ENCODE measurements around the gene MMD.

DNA sequence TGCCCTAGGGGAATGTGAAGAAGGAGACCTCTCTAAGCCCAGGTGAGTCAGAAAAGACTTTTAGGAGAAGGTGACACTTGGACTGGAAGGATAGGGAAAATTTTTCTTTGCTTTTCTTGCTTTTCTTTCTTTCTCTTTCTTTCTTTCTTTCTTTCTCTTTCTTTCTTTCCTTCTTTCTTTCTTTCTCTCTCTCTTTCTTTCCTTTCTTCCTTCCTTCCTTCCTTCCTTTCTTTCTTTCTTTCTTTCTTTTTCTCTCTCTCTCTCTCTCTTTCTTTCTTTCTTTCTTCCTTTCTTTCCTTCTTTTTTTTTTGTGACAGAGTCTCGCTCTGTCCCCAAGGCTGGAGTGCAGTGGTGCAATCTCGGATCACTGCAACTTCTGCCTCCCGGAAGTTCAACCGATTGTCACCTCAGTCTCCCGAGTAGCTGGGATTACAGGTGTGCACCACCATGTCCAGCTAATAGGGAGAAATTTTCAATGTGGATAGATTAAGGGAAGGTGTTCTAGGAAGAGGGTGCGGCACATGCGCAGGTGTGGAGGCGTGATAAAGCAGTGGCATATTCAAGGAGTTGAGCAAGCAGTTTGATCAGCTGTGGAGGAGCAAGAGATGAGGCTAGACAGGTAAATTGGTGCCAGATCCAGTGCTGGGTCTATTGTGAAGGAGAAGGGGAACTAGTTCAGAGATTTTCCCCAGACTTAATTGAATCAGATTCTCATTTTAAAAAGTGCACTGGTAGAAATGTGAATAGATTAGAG, 40.4 kb downstream of the MMD start:
- TF ChIP-seq POLR2A (IDR thresholded peaks at IDR 0.05; ENCODE audit: low read length) (no peak), GATA1 (IDR thresholded peaks at IDR 0.05; ENCODE audit: low read depth, low read length) (no peak)
